GM18499 (cell line): Measurements from ENCODE around the gene PRDM1.
A peak's percentile ranks its signal among the peaks of the same experiment; 100 is the strongest.

Experiments used
- ATAC-seq: cut with Tn5 transposase; IDR thresholded peaks from one replicate; pipeline ENCODE4 v1.9.1; 2021; ENCODE audit warnings: moderate number of reproducible peaks; ENCODE audit not compliant: insufficient read depth, unreplicated experiment

The PRDM1 gene

DNA sequence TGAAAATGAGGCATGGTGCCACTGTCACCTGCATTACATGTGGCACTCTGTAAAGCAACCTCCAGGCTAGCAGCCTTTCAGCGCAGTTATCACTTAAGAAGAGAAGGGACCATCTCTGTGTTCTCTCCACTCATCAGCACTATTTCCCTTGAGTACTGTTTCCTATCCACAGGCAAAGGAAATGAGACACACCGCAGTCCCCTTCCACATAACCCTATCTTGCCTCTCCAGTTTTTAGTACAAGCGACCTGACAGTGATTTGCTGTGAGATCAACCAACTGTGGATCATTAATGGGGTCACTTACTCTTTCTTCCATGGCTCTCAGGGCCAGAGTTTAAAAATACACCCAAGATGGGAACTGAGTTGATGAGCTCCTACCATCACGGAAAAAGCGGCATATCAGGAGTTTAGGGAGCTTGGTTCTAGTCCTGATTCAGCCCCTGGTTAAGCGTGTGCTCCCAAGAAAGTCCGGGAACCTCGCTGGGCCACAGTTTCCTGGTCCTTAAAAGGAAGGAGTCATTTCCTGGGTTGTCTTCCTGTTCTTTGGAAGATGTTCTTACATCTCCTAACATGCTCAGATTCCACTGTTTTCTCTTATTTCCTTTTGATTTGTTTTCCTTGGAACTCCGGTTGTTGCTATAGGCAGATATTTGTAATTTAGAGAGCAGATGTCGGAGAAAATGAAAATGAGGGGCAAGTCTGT is 27.3 kb downstream of the PRDM1 start:
- no peak for ATAC-seq

DNA sequence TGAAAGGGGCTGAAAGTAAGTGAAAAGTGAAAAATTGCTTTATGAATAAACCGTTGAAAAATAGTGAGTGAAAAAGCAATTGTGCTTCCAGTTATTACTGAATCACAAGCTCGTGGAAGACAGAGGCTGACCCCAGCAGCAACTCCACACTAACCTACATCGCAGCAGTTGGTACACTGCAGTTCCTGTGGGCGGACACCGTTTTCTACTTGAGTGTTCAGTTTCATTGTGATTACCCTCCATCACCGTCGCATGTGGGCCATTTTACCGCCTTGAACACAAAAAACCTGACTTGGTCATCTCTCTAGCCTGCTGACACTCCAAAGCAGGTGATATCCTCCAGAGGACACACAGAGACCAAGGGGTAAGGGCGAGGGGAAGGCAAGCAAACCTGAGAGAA is 28.4 kb downstream of the PRDM1 start:
- peak; percentile 75 for ATAC-seq

DNA sequence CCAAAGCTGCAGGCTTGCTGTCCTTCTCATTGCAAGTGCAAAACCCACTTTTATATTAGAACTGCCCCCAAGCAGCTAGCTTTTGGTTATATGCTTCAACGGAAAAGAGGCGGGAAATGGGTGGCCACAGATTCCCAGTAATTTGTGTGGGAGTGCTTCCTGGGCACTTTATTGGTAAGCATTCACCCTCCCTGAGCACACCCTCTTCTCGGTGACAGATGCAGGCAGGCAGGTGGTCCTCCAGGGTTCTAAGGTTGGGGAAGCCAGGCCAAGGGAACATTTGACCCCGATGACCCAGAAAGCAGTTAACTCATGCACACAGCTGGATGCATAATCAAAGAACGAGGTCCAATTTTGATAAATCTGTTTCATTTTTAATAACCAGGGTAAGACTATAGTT is 29.1 kb downstream of the PRDM1 start:
- no peak for ATAC-seq

DNA sequence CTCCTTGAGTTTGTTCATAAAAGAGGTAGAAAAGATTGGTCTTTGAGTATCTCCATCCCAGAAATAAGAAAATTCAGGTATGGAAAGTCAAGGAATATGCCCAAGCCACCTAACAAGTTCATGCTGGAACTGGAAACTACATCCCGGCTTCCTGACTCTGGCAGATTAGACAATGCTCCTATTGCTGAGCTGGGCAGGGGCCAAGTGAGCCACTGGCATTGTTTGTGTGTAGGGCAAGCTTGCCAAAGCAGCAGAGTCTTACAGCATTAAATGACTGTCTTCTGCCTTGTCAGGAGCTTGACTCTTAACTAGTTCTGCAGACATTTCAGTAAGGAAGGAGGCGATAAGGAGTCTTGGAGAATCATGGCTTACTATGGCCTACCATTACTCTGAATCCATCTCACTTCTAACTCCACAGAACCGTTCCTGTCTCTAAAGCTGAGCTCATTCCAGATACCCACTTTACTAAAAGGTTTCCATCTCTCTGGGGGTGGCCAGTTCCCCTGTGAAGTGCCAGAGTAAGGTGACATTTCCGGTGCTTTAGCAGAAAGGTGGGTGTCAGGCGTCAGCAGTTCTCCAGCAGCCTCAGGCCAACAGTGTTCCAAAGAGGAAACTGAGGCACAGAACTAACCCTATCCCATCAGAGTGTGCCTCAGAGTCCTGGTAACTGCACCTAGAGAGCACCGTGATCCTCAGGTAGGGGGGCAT is 30.1 kb downstream of the PRDM1 start:
- no peak for ATAC-seq

DNA sequence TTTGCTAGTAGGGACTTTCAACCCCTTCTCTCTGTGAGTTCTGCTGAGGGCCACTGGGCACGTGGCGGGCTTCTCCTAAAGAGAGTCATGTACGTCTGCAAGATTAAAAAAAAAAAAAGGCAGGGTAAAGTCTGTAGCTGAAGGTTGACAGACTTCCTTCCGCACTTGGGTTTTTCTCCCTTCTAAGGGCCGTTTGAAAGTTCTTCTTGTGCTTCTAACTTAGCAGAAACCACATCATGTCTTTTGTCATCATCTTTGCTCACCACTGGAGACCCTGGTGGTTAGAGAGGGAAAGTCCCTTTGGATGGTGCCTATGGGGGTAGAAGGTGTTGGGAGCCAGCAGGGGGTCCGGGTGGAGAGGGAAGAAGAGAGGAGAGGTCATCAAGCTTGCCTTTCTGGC is 31.4 kb downstream of the PRDM1 start:
- ATAC-seq: no peak

DNA sequence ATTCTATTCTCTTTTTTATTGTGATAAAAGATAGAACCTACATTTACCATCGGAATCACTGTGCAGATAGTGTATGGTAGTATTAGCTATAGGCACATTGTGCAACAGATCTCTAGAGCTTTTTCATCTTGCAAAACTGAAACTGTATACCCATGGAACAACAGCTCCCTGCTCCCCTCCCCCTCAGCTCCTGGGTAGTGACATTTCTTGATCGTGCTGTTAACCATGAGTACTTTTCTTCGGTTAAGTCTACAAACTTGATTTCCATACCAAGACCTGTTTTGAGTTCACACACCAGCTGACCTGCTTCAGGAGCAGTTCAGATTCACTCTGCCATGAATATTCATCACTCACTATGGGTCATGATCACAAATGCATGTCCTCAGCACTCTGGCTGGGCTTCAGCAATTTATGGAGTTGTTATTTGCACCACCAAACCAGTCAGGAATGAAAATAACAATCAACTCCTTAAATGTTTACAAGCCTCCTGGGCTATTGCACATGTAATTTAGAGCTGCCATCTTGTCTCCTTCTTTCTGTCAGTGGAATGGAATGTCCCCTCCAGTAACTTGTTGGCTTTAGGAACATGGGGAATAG is 32.8 kb downstream of the PRDM1 start:
- no peak for ATAC-seq

DNA sequence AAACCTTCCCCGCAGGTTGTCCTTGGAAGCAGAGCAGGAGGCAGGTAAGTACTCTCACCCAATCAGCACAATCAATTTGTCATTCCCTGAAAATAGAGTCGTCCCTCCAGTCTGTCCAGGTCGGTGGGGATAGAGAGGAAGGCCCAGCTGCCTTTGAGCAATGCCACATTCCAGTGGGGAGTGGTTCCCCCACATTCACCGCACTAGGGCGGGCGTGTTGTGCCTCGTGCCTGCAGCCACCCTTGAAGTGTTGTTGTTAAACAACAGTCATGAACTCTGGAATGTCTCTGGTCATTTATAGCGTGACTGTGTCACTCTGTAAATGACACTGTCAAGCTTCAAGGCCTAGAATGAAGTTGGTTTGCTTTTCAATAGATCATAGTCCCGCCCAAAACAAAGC is 33.4 kb downstream of the PRDM1 start:
- no peak for ATAC-seq

DNA sequence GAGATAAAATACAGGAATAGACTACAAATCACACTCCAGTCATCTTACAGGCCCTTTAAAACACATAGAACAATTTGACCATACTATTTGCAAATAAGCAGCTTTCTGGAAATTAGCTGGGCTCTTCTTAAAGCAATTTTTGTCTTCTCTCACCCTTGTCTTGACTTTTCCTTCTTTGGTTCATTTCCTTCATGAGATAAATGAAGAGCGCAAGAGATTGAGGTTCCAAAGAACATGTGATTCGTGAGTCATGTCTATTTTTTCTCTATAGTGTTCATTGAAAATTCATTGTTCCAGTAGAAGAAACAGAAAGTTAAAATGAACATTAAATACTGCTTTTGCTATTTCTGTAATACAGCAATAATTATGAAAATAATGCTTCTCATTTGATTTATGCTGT is 33.9 kb downstream of the PRDM1 start:
- ATAC-seq: no peak

DNA sequence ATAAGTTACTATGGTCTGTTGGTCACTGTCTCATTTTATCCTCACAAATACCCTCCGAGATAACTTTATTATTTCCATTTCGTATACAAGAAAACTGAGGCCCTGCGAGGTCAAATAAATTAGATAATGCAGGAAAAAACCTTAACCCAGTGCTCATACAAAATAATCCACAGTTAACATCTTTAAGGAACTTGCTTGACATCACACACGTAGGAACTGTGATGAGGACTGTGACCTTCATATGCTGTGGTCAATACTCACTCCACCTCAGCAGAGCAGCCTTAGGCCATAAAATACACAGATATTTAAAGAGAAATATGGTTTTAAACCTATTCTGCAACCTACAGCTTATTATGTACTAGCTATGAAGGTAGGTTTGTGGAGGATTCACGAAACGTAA is 34.3 kb downstream of the PRDM1 start:
- ATAC-seq: no peak

DNA sequence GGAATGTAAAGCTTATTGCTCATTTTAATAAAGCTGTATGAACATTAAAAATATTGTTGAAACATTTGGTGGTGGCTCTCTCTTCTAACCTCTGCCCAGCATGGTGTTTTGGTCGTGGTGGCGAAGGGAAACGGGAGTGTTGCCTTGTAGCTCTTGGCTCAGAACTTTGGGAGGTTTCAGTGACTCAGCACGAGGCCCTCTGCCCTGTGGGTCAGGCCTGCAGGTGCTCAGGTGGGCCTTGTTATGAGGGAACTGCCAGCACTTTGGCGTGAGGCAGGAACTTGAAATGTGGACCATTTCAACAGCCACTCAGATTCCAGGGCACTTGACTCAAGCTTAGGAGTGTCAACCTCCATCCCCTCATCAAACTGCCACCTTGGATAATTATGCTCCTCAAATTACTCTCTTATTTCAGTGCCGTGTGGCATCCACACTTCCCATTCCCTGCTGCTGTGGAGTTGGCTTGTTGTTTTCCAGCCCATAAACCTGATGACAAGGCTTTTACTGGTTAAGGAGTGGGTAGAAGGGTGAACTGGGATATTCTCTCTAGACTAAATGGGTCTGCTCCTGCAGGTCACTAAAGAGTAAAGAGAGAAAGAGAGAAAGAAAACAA is 36.3 kb downstream of the PRDM1 start:
- no peak for ATAC-seq

DNA sequence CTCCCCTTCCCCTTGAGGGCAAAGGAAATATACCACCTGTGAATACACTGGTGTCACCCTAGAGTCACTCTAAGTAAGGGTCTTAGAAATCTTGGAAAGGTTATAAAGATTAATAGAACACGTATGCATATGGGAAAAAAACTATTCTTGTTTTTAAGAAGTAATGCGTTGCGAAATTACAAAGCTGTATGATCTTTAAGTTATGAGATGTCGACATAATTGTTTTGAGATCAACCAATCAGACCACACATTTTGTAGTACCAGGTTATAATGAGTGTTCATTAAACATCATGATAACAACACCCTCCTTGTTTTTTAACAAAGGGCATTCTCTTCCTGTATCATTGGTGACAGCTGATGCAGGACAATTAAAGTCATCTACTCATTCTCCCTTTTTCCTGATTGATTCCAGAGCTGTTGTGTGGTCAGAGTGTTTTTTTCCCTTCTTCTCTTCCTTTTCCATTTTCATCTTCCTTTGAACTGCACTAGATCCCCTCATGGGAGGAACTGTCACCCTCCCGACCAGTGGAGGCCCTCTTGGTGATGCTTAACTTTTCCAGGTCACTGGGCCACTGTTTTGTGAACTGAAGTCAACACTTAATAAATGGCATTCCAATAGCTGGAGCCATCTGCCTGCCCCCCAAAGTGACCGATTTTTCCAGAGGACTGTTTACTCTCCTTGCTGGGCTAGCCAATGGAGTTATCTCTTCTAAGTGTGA is 37.0 kb downstream of the PRDM1 start:
- no peak for ATAC-seq

DNA sequence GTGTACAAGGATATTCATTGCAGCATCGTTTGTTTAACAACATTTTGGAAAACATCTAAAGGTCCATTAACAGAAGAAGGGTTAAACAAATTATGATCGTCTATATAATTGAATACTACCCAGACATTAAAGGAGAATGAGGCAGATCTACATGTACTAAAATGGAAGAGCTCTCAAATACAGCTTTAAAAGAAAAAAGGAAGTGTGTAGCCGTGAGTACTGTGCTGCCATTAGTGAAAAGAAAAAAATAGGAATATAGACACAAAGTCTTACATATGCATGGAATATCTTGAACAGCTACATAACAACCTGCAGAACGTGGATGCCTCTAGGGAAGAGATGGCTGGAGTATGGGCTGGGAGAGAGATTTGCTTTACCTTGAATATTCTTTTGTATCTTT is 37.9 kb downstream of the PRDM1 start:
- no peak for ATAC-seq

DNA sequence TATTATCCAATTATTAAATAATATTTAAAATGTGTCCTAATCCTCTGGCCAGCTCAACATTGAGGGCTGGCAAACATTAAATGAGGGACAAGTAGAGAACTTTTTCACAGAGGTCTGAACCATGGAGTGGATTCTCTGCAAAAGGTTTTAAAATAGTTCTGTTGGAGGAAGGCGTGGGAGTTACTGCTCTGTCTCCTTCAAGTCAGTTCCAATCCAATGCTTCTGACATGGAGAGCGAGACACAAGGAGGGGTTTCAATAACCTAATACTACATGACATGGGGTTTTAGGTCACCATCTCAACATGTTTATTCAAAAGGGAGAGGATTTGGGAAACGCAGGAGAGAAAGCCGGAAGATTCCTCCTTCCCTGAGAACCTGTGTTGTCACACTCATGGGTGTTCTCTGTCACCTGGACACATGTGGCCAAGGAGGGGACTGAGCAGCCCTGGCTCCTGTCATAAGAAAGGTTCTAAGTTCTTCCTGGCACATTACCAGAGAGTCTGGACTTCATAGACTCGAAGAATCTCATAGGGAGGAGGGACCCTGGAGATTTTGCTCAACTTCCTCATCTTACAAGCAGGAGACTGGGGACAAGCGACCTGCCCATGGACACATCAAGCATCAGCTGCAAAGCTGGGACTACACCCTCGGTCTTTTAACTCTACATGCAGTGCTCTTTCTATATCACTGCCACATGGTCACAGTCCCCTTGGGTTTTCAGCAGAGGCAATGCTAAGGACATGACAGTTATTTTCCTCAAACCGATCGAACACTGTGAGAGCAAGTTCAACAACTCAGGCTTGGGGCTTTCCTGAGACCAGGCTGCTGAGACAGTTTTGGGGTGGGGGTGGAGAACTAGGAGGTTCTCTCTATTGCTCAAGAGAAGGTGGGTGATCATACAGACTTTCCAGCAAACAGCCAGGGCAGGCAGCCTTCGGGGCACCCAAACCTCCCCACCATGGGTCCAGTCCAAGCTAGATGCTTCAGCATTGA is 38.6 kb downstream of the PRDM1 start:
- no peak for ATAC-seq

DNA sequence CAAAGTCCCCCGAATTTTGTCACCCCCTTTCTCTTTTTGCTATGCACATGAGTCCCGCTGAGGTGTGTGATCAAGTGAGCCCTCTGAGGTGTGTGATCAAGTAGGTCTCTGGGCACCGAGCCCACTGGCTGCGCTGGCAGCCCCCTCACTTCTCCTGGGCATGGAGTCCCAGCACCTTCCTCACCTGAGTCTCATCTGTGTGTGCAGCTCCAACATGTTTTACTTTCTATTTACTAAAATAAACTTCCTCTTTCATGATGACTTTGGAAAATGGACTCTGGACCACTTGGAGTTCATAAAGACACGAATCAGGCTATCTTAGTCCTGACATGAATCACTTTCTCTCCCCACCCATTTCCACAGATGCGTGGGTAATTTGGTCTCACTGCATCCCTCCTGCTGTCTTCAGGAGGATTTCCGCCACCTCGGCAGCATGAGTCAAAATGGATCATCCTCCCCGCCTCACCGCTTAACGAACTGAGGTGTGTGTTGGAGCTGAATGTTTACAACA is 39.8 kb downstream of the PRDM1 start:
- ATAC-seq: no peak

DNA sequence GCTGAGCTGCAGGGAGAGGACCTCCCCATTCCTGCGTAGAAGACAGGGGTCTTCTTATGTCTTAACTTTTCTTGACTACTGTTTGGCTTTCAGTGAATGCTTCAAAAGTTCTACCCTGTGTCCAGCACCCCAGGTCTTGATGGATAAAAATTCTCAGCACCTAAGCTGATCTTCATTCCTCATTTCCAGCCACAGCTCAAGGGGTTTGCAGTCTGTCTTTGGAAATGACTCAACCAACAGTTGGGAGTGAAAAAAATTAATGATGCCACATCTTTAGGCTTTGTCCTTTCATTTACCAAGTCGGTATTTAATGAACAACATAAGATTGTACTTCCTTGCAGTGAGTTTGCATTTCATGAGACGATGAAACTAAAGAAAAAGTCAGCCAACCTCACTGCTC is 40.3 kb downstream of the PRDM1 start:
- no peak for ATAC-seq

DNA sequence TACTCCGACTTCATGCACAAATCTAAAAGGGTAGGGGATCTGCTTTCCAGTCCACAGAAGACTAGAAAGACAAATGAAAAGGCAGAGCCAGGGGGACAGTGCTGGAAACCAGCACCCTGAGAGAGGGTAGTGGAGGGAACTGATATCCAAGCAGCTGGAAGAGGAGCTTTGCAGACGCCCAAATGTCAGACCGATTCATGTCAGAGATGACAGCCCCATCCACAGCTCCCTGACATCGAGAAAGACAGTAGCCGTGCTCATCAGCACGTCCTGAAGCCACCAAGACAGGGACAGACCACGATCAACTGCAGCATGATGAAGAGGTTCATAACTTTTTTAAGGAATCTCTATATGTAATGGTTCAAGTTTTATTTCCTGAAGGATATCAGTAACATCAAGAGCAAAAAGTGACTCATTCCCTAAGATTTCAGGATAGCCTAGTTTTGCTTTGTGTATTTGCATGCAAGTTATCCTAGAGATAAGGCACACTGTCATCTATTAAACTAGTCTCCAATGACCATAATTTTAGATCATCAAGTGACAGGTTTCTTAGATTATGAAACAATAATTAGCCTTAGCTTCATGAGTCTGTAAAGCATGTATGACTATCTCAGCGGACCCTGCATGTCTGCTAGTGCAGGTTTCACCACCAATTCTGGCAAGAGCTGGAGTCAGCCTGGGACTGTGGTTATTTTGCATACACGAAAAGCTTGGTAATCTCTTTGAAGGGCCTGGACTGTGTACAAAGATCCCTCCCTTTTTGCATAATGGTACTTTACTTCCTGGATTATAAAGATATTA is 43.0 kb downstream of the PRDM1 start:
- ATAC-seq: no peak

DNA sequence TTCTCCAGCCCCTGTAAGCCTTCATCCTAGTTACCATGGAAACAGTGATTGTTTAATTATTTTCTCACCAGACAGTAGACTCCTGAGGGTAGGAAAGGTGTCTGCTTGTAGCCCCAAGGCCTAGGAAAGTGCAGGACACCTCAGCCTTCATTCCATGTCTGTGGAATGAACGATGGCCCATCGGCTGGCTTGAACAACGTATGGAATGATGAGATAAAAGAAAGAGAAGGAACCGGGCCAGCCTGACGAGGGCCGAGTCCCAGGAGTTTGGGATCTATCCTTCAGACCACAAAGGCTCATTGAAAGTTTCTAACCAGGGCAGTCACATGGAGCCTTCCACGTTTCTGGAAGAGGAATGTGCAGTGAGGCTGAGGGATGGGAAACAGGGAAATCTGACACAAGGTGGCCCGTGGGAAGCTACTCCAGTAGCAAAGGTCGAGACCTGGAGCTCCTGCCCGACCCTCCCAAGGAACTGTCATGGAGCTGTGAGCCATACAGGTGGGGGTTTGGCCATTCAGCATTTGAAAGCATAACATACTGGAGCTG is 46.1 kb downstream of the PRDM1 start:
- no peak for ATAC-seq

DNA sequence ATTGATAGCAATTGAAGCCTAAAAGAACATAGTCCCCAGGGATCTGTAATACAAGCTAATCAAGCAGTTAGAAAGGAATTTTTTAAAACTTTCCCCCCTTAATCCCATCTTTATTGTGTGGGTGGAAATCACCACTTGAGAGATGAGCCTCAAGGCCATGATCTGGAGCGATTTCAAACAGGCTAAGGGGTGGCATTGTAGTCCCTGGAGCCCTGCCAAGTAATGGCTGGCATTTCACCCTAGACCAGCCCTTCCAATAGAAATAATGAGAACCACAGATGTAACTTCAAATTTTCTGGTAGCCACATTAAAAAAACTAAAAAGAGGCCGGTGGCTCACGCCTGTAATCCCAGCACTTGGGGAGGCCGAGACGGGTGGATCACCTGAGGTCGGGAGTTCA is 46.9 kb downstream of the PRDM1 start:
- no peak for ATAC-seq
